OCI-M2 (cell line): ENCODE measurements around the gene TIE1.
A peak's percentile ranks its signal among the peaks of the same experiment; 100 is the strongest.

Experiments used
- DNase-seq: peaks from one replicate; lab custom pipeline; 2025; ENCODE audit not compliant: unreplicated experiment; lab: John Stamatoyannopoulos, UW

Gene TIE1

GRCh38 chr1:43311521-43311920 is 10.7 kb downstream of the TIE1 start:
- no peak for DNase-seq

DNA sequence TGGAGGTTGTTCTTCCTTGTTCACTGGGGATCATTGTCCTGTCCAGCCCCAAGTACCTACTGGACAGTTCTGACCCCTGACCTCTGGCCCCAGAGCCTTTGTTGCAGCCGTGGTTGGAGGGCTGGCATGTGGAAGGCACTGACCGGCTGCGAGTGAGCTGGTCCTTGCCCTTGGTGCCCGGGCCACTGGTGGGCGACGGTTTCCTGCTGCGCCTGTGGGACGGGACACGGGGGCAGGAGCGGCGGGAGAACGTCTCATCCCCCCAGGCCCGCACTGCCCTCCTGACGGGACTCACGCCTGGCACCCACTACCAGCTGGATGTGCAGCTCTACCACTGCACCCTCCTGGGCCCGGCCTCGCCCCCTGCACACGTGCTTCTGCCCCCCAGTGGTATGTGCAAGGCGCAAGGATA is 11.4 kb downstream of the TIE1 start:
- DNase-seq: no peak

- no peak for DNase-seq
These were observed 12.1 kb downstream of the TIE1 start for GRCh38 chr1:43312663-43313515.

DNA sequence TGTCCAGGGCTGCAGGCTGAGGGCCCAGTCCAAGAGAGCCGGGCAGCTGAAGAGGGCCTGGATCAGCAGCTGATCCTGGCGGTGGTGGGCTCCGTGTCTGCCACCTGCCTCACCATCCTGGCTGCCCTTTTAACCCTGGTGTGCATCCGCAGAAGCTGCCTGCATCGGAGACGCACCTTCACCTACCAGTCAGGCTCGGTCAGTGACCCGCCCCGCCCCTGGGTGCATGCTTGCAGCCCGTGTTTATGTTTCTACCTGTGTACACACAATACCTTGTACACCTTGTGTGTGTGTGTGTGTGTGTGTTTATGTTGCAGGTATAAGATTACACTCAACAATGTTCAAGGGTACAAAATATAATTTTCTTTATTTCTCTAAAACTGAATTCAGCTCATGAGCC is 13.0 kb downstream of the TIE1 start:
- DNase-seq: no peak

- DNase-seq: no peak
These were observed 13.5 kb downstream of the TIE1 start for GRCh38 chr1:43314233-43314632.

- no peak for DNase-seq
These were observed 14.7 kb downstream of the TIE1 start for GRCh38 chr1:43315481-43315880.

DNA sequence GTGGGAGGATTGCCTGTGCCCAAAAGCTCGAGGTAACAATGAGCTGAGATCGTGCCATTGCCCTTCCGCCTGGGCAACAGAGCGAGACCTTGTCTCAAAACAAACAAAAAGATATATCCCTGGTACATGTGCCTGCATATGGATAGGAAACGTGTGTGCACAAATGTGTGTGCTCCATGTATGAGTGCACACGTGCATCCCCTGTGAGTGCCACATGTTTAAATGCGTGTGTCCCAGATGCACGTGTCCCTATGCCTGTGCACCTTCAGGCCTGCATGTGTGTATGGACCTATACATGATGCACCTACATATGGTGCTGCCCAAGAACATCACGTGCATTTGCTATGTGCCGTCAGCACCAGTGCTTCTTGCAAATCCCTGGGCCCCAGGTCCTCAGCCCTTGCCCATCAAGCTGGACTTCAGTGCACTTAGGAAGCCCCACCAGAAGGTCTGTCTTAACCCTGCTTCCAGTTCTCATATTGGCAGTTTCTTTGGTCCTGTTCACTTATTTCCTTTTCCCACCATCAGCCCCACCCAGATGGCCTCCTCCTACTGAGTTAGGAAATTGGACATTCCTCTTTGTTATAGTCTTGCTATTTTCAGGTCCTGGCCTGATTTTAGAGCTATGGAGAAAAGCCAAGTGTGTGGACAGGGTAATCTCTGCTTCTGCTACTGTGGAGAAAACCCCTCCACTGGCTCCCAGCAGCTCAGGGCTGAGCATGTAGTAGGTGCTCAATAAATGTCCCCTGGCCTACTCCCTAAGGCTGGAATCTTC is 15.4 kb downstream of the TIE1 start:
- no peak for DNase-seq

DNA sequence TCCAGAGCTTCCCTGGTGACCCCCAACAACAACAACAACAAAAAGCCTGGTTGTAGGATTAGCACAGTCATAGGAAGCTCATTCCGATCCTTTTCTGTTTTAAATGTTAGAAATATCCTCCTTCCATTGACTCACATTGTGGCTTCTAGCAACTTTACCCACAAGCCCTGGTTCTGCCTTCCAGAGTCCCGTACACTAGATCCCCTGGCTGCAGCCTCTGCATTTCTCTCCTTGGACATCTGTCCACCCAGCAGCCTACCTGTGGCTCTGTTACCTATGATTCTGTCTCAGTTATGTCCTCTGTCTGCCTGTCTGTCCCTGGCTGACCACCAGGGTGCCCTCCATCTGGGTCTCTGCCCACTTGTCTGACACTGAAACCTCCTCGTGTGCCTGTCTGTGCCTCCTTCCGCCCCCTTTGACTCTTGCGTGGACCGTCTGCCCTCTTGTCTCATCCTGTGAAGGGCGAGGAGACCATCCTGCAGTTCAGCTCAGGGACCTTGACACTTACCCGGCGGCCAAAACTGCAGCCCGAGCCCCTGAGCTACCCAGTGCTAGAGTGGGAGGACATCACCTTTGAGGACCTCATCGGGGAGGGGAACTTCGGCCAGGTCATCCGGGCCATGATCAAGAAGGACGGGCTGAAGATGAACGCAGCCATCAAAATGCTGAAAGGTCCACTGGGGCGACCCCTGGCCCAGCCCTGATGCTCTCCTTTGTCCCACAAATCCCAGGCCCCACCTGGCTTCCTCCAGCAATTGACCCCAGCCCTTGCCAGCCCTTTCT is 16.1 kb downstream of the TIE1 start:
- DNase-seq: no peak

- no peak for DNase-seq
These were observed 17.2 kb downstream of the TIE1 start for GRCh38 chr1:43317817-43318471.

DNA sequence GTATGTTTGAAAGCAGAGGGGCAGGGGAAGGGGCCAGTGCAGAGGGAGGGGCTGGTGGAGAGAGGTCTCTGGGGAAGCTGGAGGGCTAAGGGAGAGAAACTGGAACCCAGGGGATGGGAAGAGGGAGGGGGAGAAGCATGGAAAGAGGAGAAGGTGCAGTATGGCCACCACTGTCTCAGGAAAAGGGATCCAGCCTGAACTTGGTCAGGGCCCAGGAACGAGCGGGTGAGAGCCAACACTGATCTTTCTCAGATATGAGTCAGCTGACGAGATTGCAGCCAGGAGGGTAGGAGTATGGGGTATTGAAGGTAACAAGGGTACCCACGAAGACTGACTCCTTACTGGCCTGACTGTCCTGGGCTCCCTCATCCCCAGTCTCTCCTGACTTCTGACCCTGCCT is 18.0 kb downstream of the TIE1 start:
- no peak for DNase-seq

GRCh38 chr1:43319288-43319687 is 18.5 kb downstream of the TIE1 start:
- DNase-seq: no peak

GRCh38 chr1:43319766-43320165 is 19.0 kb downstream of the TIE1 start:
- no peak for DNase-seq

DNA sequence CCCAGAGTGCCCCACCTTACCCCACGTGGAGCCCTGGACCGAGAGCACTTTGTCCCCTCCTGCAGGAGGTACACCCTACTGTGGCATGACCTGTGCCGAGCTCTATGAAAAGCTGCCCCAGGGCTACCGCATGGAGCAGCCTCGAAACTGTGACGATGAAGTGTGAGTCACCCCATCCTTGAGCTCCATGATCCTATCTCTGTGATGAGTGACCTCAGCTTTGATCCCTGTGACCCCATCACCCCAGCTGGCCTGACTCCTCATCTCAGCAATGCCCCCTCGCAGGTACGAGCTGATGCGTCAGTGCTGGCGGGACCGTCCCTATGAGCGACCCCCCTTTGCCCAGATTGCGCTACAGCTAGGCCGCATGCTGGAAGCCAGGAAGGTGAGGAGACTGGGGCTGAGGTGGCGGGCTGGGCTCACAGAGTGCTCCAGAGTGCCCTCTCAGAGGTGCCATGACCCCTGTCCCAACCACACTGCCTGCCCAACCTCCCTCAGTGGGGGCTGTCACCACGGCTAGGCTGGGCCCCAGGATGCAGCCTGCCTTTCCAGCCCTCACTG is 20.6 kb downstream of the TIE1 start:
- no peak for DNase-seq

GRCh38 chr1:43322506-43322905 is 21.7 kb downstream of the TIE1 start:
- no peak for DNase-seq

GRCh38 chr1:43324810-43325209 is 24.0 kb downstream of the TIE1 start:
- no peak for DNase-seq

DNA sequence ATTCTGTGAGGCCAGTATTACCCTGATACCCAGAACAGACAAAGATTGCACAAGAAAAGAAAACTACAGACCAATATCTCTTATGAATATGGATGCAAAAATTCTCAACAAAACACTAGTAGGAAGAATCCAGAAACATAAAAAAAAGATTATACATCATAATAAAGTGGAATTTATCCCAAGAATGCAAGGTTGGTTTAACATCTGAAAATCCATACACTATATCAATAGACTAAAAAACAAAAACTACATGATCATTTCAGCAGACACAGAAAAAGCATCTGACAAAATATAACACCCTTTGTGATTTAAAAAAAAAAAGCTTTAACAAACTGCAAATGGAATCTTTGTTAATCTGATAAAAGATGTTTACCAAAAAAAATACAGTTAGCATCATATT is 24.6 kb downstream of the TIE1 start:
- DNase-seq: no peak

- DNase-seq: no peak
These were observed 26.9 kb downstream of the TIE1 start for GRCh38 chr1:43327549-43328292.

DNA sequence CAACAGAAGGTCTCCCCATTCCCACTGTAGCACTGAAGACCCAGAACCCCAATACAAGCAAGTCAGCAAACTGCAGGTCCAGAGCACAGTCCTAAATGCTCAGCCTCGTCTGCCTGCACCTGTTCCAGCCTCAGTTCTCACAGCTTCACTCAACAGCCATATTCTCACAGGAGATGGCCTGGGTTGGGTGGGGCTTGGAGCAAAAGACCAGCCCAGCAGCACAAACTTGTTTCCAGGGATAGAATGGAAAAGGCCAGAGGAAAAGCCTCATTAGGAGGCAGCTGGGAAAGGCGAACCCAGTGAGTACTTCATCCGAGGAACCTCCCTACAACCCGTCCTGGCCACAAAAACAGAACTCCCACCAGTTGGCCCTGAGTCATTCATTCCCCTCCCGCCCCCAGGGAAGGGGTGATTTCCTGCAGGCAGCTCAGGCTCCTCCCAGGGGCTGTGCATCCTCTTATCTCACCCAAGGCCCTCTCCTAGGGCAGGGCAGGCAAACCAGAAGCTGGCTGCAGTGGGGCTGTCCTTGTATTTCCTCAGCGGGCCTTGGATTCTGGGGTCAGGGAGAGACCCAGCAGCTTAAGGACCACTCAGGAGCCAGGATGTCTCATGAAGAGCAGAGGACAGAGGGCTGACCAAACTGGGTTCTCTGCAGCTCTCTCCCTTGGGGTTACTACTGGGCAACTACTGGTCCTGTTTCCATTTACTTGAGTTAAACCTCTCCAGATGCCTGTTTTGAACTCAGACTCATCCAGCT is 29.4 kb downstream of the TIE1 start:
- DNase-seq: peak; percentile 3

- DNase-seq: no peak
These were observed 30.9 kb downstream of the TIE1 start for GRCh38 chr1:43331688-43332087.
